HepG2 (cell line): ENCODE data around the gene UBTF. TPM values are rescaled to one million over a fixed set of nuclear protein-coding genes. Genes with fewer than 3 reads are reported as not detected.
A peak's percentile ranks its signal among the peaks of the same experiment; 100 is the strongest.

Source experiments
- ARNTL ChIP-seq: sonication (generic); formaldehyde crosslinking; IDR thresholded peaks from 2 replicates; pipeline ENCODE4 v1.4.0; 2020; ENCODE audit warnings: mild to moderate bottlenecking, missing genetic modification reagents
- ATF4 ChIP-seq, 2 experiments: fragments of 450-650 bp in 1 of 2; sonication (generic) in 1 of 2; formaldehyde crosslinking; IDR thresholded peaks; 2 replicates each; pipeline versions ENCODE4 v1.5.0 to v1.8.0; 2020 to 2022; ENCODE audit warnings: mild to moderate bottlenecking in 1 of 2, missing genetic modification reagents in 1 of 2
- BHLHE40 ChIP-seq: IDR thresholded peaks from 2 replicates; pipeline ENCODE4 v1.6.1; 2011; ENCODE audit warnings: low read length, improper control_type of control experiment
- DMTF1 ChIP-seq: sonication (generic); formaldehyde crosslinking; IDR thresholded peaks from 2 replicates; pipeline ENCODE4 v1.4.0; 2020; ENCODE audit warnings: mild to moderate bottlenecking, missing genetic modification reagents
- DRAP1 ChIP-seq: IDR thresholded peaks from 2 replicates; pipeline ENCODE4 v1.6.1; 2016; ENCODE audit warnings: missing genetic modification reagents, missing compliant biosample characterization
- FOXA1 ChIP-seq, 2 experiments: fragments of 450-650 bp in 1 of 2; sonication (generic) in 1 of 2; formaldehyde crosslinking in 1 of 2; IDR thresholded peaks; 2 replicates each; pipeline versions ENCODE4 v1.4.0 to v1.6.1; 2016 to 2020; ENCODE audit warnings: missing genetic modification reagents in 1 of 2
- GATAD1 ChIP-seq: IDR thresholded peaks from 2 replicates; pipeline ENCODE4 v1.6.1; 2016; ENCODE audit warnings: missing genetic modification reagents, missing compliant biosample characterization
- HMGA1 ChIP-seq: sonication (generic); formaldehyde crosslinking; conservative IDR thresholded peaks from 2 replicates; pipeline ENCODE4 v1.4.0; 2020; ENCODE audit warnings: missing genetic modification reagents
- MEIS1 ChIP-seq: sonication (generic); formaldehyde crosslinking; IDR thresholded peaks from 2 replicates; pipeline ENCODE4 v1.9.0; 2021; ENCODE audit warnings: mild to moderate bottlenecking, missing genetic modification reagents, moderate library complexity, borderline replicate concordance
- MXI1 ChIP-seq: IDR thresholded peaks from 3 replicates; pipeline ENCODE4 v1.6.1; 2012; ENCODE audit warnings: low read depth, low read length, inconsistent platforms, borderline replicate concordance
- MZF1 ChIP-seq: sonication (generic); formaldehyde crosslinking; IDR thresholded peaks from 2 replicates; pipeline ENCODE4 v1.8.1; 2023; ENCODE audit warnings: mild to moderate bottlenecking, missing genetic modification reagents, borderline replicate concordance
- PAWR ChIP-seq: sonication (generic); formaldehyde crosslinking; IDR thresholded peaks from 2 replicates; pipeline ENCODE4 v1.4.0; 2020; ENCODE audit warnings: missing genetic modification reagents, mild to moderate bottlenecking, borderline replicate concordance
- PCBP1 ChIP-seq: fragments of 200-400 bp; formaldehyde crosslinking; IDR thresholded peaks from 2 replicates; pipeline ENCODE4 v1.6.1; 2017; ENCODE audit warnings: mild to moderate bottlenecking, low read depth, low read length, borderline replicate concordance
- RBFOX2 ChIP-seq: fragments of 200-400 bp; formaldehyde crosslinking; IDR thresholded peaks from 2 replicates; pipeline ENCODE4 v1.6.1; 2017; ENCODE audit warnings: low read depth, mild to moderate bottlenecking, low read length
- THAP11 ChIP-seq: IDR thresholded peaks from 2 replicates; pipeline ENCODE4 v1.6.1; 2016; ENCODE audit warnings: missing biosample characterization, missing genetic modification reagents
- YEATS2 ChIP-seq: sonication (generic); formaldehyde crosslinking; IDR thresholded peaks from 2 replicates; pipeline ENCODE4 v1.4.0; 2020; ENCODE audit warnings: missing genetic modification reagents, borderline replicate concordance
- ZBTB34 ChIP-seq: sonication (generic); formaldehyde crosslinking; IDR thresholded peaks from 2 replicates; pipeline ENCODE4 v1.8.0; 2022; ENCODE audit warnings: mild to moderate bottlenecking, missing genetic modification reagents
- ZFYVE20 ChIP-seq: sonication (generic); formaldehyde crosslinking; IDR thresholded peaks from 2 replicates; pipeline ENCODE4 v1.8.0; 2023; ENCODE audit warnings: low read depth, mild to moderate bottlenecking, moderate library complexity, missing genetic modification reagents, borderline replicate concordance
- ZNF225 ChIP-seq: sonication (generic); formaldehyde crosslinking; IDR thresholded peaks from 2 replicates; pipeline ENCODE4 v1.4.0; 2020; ENCODE audit warnings: mild to moderate bottlenecking, missing genetic modification reagents
- ZNF451 ChIP-seq: sonication (generic); formaldehyde crosslinking; IDR thresholded peaks from 2 replicates; pipeline ENCODE4 v1.5.0; 2020; ENCODE audit warnings: mild to moderate bottlenecking, missing genetic modification reagents
- ZNF629 ChIP-seq: sonication (generic); formaldehyde crosslinking; conservative IDR thresholded peaks from 2 replicates; pipeline ENCODE4 v1.5.0; 2020; ENCODE audit warnings: missing genetic modification reagents
- ZNF761 ChIP-seq: sonication (generic); formaldehyde crosslinking; conservative IDR thresholded peaks from 2 replicates; pipeline ENCODE4 v1.4.0; 2020; ENCODE audit warnings: mild to moderate bottlenecking, missing genetic modification reagents
- ZNF766 ChIP-seq: sonication (generic); formaldehyde crosslinking; IDR thresholded peaks from 2 replicates; pipeline ENCODE4 v1.5.0; 2020; ENCODE audit warnings: missing genetic modification reagents, borderline replicate concordance
- ZNF780A ChIP-seq: sonication (generic); formaldehyde crosslinking; IDR thresholded peaks from 2 replicates; pipeline ENCODE4 v1.8.0; 2022; ENCODE audit warnings: mild to moderate bottlenecking, missing genetic modification reagents, moderate library complexity
- ZNF83 ChIP-seq: sonication (generic); formaldehyde crosslinking; IDR thresholded peaks from 2 replicates; pipeline ENCODE4 v1.4.0; 2020; ENCODE audit warnings: missing genetic modification reagents, mild to moderate bottlenecking, borderline replicate concordance
- ZSCAN21 ChIP-seq: sonication (generic); formaldehyde crosslinking; IDR thresholded peaks from 2 replicates; pipeline ENCODE4 v1.8.0; 2022; ENCODE audit warnings: mild to moderate bottlenecking, missing genetic modification reagents, moderate library complexity, borderline replicate concordance
- polyA plus RNA-seq, 8 experiments: library from polyadenylated mRNA; depleted of rRNA in 3 of 8; stranded (reverse) in 7 of 8; unstranded in 1 of 8; fragments of >200 nt; fragmentation: Illumina TruSeq in 4 of 8; extraction: Trizol in 4 of 8; gene quantifications; 2 replicates each; pipeline versions ENCODE4 v1.2.1 to v1.2.3, GENCODE V29; 2011 to 2016; ENCODE audit warnings: low read depth in 4 of 8, missing spikeins in 1 of 8, mixed read lengths in 1 of 8; ENCODE audit not compliant: insufficient read depth in 1 of 8
- total RNA-seq, 5 experiments: library from RNA; depleted of rRNA; stranded (reverse); fragments of >200 nt; fragmentation: Illumina TruSeq; extraction: Trizol; gene quantifications; 2 replicates each; pipeline ENCODE4 v1.2.3, GENCODE V29; 2016; ENCODE audit warnings: low read depth in 1 of 5

The UBTF gene
- total and polyA plus RNA-seq, 2 of the 13 experiments (the other 11 are each of a cell fraction or from before 2014, with no cell fraction given) = 15.2 to 60.9 TPM

- no peak for TF ChIP-seq ZSCAN21
- TF ChIP-seq RBFOX2 = no peak
- no peak for TF ChIP-seq GATAD1
- no peak for TF ChIP-seq ZFYVE20
- TF ChIP-seq ZNF766 (CRISPR knock-in tag) = no peak
- TF ChIP-seq ZNF629 (CRISPR knock-in tag) = no peak
- no peak for TF ChIP-seq ARNTL (CRISPR knock-in tag)
- no peak for TF ChIP-seq ZNF83 (CRISPR knock-in tag)
- no peak for TF ChIP-seq MEIS1 (CRISPR knock-in tag)
- TF ChIP-seq DMTF1 (CRISPR knock-in tag) = no peak
- no peak for TF ChIP-seq ZBTB34 (CRISPR knock-in tag)
- no peak for TF ChIP-seq PCBP1
- TF ChIP-seq BHLHE40 = 0 out of 2 replicates have a peak, but pooled peaks have one; percentile 4
- no peak for TF ChIP-seq ZNF451
- TF ChIP-seq PAWR (CRISPR knock-in tag) = no peak
- TF ChIP-seq ZNF780A (CRISPR knock-in tag) = no peak
- TF ChIP-seq ATF4 (CRISPR knock-in tag; IDR thresholded peaks at IDR 0.05) = no peak
- no peak for TF ChIP-seq DRAP1
- TF ChIP-seq FOXA1 (IDR thresholded peaks at IDR 0.05) = no peak
- no peak for TF ChIP-seq FOXA1 (CRISPR knock-in tag; IDR thresholded peaks at IDR 0.05)
- no peak for TF ChIP-seq ZNF761 (CRISPR knock-in tag)
- TF ChIP-seq YEATS2 (CRISPR knock-in tag) = peak; percentile 39; the same call in 1 of the 2 replicates
- 0 out of 2 replicates have a peak, but pooled peaks have one; percentile 49 for TF ChIP-seq THAP11
- no peak for TF ChIP-seq MZF1 (CRISPR knock-in tag)
- no peak for TF ChIP-seq MXI1
- no peak for TF ChIP-seq HMGA1 (CRISPR knock-in tag)
- TF ChIP-seq ZNF225 = no peak
These were observed 15.6 kb downstream of the UBTF start (continued) for GRCh38 chr17:44203731-44204440.
